HL-60/S4 (cell line): Measurements from ENCODE around the gene ZNF511.

Experiments
- in situ Hi-C: fragments of 300-500 bp; cut with MboI; formaldehyde crosslinking; loops from 2 replicates; pipeline ENCODE4 v1.14.3; 2022; ENCODE audit warnings: low sequenced_read_pairs

Gene ZNF511

DNA sequence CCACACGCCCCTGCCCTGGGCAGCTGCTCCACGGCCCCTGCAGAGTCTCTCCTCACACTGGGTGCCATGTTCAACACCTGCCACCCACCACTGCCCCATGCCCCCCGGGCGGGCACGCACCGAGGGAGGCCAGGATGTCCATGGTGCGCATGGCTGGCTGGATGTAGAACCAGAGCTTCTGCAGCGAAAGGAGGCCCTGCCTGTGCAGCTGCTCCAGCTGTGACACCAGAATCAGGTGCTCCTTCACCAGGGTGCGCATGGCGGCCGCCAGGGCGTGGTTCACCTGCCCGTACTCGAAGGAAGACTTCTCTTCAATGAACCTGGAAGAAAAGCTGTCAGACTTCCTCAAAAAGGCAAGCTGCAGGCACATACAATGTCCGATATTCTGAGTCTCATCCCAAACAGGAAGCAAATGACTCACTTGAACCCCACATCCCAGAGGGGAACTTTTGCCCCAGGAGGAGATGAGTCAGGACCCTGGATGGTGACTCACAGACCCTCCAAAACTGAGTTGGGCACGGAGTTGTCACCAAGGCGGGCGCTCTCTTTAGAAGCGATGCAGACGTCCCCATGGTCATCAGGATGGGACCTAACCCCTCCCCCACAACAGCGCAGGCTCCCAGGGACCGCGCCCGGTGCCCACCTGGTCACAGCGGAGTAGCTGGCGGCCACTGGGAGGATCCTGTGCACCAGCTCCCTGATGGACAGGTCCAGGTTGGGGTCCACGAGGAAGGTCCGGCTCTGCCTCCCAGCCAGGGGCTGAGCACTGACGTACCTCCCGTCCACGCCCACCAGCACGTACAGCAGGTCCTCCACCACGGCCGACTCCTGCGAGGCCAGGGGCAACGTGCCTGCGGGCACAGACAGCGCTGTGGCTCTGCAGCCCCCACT, 15.6 kb upstream of the ZNF511 start:
- in situ Hi-C loops: no loop called here

DNA sequence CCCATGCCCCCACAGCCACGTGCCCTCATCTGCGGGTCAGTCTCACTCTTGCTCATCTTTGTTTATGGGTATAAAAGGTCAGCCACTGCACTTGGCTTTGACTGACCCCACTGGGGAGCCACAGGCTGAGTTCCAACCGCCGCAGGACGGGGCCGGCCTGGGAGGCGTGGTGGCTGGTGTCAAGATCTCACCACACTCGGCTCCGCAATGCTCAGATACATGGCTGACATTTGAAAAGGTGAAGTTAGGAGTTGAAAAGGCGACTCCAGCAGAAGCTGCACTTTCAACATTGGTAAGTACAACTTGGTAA, 14.9 kb upstream of the ZNF511 start:
- in situ Hi-C loops: no loop called here

DNA sequence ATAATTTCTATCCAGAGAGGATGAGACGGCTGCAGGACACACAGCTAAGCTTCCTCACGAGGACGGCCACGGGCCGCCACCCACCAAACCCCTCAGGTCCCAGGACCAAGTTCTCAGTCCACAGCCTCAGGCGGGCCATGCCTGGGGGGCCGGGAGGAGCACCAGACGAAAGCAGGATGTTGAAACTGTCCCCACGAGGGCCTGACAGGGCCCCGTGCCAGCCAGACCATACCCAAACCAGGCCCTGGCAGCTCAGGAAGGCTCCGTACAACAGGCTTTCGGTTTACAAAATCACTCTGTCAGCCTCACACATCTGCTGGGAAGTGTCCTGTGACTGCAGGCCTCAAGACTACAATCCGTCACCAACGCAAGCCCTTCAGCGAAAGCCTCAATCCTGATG, 14.5 kb upstream of the ZNF511 start:
- in situ Hi-C loops: no loop called here

DNA sequence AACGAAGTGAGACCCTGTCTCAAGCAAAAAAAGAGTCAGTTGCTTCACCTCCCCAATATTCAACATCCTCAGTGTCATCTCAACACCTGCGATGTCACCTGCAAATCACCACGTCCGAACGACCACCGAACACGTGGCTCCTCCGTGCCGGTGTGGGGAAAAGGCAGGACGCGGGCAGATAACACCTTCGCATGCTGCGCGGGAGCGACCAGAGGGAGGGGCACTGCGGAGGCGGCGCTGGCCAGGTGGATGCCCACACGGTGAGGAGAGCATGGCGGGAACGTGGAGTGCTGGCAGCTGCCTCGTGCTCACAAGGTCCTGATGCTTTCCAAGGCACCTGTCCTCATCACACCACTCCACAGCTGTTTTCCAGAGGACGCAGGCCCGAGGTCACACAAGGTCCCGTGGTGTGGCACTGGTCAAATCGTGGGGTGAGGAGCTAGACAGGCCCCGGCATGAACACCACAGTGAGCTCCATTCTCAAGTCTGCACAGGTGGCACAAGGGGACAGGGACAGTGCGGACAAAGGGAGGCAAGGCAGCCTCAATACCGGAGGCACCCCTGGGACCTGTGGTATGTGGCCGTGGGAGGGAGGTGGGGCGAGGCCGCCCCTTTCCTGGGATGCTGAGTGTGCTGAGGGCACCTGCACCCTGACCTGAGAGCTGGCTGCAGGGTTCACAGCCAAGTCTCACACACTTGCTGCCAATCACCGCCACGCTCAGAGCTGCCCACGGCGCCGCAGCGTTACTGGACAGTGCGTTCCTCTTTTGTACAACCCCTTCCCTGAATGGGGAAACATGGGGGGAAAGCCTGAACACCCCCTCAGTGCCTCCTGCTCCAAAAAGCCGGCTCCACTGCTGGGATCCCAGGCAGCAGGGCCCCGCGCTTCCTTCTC, 13.0 kb upstream of the ZNF511 start:
- in situ Hi-C loops: no loop called here

DNA sequence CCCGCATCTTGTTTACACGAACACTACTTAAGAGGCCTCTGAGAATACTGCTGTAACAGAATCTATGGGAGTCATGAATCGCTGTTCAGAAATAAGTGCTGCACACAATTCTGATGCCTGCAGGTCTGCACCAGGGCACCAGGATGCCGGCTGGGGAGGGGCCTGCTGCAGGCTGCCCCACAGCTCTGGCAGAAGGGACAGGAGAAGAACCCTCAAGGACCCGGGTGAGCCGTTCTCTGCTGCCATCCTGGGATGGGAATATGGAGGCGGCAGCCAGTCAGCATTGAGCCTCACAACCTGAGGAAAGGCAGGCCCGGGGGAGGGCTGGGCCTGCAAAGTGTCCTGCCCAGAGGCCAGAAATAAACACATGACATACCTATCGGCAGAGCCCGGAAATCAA, 11.2 kb upstream of the ZNF511 start:
- in situ Hi-C loops: no loop called here

DNA sequence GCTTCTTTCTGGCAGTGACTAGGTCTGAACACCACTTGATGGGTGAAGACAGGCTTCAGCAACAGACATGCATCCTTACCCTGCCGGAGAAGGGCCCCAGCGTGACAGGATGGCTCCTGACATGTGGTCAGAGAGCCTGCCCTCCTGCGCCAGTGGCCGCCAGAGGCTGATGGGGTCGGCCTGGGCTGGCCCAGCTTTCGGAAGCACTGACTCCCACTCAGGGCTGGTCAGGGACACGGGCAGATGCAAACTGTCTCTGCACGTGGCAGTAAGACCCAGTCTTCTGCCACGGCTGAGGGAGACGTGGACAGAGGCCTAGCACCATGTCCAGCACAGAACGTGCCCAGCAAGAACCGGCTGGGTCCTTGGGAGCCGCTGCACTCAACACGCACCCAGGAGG, 10.2 kb upstream of the ZNF511 start:
- in situ Hi-C loops: no loop called here

DNA sequence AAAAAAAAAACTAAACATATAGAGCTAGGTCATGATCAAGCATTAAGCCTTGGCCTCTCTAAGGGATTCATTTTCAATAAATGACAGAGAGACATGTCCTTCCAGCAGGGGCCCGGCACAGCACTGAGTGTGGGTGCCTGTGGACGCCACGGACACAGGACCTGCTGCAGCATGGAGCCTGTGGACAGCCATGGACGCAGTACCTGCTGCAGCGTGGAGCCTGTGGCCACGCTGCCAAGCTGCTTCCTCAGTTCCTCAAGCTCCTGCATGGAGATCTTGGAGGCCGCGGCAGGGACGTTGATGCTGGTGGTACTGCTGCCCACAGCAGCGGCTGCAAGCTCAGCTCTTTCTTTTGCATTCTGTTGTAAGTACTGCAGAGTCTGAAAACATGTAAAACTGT, 9.5 kb upstream of the ZNF511 start:
- in situ Hi-C loops: no loop called here

DNA sequence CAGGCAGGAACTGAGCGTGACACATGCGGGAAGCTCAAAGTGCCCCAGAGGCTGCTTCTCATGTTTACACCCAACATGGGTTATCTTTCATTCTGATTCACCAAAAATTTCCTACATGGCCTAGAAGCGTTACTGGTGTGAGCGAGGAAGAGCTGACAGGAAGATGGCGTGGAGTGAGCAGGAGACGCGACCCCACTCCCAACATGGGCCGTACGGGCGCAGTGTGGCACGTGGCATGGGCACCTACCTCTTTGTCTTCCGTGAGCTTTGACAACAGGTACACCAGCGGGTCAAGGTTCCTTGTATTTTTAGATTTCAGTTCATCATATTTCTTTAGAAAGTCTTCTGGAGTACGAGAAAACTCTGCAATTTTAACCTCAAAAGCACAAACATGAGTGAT, 9.0 kb upstream of the ZNF511 start:
- in situ Hi-C loops: no loop called here

DNA sequence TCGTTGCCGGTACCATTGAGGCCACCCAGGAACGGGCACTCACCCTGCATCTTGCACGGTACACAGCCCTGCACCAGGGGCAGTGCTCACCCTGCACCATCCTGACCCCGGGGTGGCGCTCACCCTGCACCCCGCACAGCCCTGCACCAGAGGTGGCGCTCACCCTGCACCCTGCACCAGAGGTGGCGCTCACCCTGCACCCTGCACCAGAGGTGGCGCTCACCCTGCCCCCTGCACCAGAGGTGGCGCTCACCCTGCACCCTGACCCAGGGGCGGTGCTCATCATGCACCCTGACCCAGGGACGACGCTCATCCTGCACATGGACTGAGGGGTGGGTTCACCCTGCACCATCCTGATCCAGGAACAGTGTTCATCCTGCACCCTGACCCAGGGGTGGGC, 6.5 kb upstream of the ZNF511 start:
- in situ Hi-C loops: no loop called here

DNA sequence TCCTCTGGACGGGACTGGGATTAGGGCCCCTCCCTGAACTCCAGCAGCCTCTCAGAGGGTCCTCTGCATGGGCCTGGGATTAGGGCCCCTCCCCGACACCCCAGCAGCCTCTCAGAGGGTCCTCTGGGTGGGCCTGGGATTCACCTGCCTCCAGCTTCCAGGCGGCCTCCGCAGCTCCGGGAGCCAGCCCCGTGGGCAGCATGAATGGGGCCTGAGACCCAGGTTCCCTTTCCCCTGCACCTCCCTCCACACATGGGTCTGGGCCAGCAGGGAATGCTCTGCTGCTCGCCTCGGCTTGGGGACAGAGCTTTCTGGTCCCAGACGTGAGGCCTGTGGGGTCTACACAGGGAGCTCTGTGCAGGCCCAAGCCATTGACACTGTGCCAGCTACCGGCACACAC, 5.5 kb upstream of the ZNF511 start:
- in situ Hi-C loops: no loop called here

DNA sequence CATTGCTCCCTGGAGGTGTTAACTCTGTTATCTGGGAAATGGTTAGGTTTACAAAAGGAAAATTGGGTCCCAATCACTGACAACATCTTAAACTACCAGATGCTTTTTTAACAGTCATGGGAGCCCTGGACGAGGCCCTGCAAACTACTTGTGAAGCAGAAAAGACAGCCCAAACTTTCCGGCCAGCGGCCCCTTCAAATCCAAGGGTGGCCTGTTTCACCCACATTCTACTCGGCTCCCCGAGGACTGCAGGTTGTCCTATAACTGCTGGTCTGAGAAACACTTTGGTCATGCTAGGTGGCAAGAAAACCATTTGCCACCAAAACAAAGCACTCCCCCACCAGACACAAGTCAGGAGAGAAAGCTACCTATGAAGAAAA, 2.6 kb upstream of the ZNF511 start:
- in situ Hi-C loops: no loop called here

DNA sequence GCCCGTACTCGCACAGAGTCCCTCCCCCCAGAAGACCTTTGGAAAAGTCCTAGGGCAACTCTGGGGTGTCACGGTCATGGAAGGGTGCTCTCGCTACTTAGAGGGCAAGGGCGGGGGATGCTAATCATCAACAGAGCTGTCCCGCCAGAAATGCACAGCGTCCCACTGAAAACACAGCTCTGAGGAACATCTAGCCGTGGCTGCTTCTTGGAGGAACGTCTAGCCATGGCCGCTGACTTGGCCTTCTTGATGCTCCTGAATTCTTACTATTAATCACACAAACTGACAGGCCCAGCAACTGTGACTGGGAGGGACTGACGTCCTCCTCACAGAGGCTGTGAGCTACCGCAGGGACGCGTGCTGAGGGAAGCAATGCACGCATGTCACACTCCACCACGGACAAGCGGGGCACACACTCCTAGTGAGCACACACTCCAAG, 1.8 kb upstream of the ZNF511 start:
- in situ Hi-C loops: no loop called here

DNA sequence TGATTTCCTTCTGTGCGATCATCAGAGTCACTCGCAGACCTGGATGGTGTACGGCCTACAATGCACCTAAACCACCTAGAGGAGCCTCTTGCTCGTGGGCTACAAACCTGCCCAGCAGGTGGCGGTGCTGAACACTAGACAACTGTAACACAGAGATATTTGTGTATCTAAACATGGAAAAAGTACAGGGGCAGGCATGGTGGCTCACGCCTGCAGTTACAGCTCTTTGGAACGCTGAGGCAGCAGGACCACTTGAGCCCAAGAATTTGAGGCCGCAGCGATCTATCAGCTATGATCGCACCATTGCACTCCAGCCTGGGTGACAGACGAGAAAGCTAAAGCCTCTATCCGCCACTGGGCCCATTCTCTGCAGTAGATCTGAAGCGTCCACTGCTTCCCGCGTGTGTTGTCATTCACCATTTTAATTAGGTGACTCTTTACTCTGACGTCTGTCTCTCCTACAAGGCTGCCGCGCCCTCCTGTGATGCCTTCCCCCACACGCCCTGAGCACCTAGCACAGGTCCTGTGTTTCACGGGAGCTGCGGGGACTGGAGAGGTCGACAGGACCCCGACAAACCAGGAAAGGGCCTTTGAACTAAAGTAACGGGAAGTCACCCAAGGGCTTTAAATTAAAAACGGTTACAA, 816 bp upstream of the ZNF511 start:
- in situ Hi-C loops: no loop called here

DNA sequence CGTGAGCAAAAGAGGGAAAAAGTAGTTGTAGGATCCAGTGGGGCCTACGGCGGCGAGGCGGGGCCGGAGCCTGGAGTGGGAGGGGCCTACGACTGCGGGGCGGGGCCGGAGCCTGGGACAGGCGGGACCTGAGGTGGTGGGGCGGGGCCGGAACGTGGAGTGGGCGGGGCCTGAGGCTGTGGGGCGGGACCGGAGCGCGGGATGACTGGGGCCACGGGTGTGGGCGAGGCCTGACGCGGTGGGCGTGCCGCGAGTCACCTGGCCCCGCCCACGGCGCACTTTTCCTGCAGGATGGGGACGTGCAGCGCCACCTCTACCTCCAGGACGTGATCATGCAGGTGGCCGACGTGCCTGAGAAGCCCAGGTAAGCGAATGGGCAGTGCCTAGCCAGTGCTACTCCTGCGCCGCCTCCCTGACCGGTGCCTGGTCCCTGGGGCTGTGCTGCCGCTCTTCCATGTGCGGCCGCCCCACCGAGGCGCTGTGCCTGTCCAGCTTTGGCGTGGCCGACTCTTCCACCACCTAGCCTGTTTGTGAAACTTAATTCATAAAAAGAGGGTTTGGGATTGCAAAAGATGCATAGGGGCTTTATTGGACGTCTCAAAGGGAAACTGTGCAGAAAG, 496 bp downstream of the ZNF511 start:
- in situ Hi-C loops: no loop called here

DNA sequence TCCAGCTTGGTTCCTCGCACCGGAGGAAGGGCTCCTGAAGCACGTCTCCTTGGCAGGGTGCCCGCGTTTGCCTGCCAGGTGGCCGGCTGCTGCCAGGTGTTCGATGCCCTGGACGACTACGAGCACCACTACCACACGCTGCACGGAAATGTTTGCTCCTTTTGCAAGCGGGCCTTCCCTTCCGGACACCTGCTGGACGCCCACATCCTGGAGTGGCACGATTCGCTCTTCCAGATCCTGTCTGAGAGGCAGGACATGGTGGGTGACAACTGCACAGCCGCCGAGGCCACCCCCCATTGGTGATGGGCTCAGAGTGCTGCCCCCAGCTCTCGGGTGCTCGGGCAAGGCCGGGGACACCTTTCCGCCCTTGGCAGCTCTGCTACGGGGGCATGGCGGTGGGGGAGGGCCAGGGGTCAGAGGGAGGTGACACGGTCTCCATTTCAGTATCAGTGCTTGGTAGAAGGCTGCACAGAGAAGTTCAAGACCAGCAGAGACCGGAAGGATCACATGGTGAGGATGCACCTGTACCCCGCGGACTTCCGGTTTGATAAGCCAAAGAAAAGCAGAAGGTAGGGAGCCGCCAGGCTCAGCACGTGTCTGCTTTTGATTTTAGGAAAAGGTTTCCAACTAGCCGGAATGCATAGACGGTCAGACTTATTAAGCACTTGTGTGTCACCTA, 1.1 kb downstream of the ZNF511 start:
- in situ Hi-C loops: no loop called here

DNA sequence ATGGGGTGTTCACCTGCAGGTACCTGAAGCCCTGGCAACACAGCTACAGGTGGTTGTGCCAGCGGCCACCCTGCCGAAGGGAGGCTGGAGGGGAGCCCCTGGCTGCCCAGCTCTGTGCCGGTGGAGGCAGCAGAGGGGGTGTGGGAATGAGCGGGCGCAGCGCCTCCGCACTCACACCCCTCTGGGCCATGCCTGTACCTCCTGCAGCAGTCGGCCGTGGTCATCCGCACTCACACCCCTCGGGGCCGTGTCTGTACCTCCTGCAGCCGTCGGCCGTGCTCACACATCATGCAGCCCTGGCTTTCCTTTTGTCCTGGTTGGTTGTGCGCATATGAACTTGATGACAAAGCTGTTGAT, 1.7 kb downstream of the ZNF511 start:
- in situ Hi-C loops: no loop called here

DNA sequence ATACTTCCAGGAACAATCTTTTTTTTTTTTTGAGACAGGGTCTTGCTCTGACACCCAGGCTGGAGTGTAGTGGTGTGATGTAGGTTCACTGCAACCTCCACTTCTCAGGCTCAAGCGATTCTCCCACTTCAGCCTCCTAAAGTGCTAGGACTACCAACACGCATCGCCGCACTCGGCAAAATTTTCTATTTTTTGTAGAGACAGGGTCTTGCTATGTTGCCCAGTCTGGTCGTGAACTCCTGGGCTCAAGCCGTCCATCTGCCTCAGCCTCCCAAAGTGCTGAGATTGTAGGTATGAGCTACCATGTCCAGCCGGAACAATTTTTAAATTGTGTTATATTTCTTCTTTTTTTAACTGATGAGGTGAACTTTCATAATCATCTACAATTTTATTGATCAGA, 2.1 kb downstream of the ZNF511 start:
- in situ Hi-C loops: no loop called here

DNA sequence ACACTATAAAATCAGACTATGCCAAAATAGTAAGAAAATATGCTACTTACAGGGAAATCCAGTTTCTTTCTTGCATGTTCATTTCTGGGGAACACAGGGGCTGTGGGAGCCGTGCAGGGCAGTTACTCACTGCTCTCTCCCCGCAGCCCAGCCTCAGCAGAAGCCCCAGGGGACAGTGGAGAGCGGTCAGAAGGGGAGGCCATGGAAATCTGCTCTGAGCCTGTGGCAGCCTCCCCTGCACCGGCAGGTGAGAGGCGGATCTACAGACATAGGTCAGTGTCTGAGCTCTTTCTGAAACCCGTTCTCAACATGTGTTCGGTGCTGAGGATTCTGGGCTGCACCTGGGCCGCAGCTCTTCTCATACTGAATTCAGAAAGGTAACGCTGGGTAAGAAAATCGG, 2.9 kb downstream of the ZNF511 start:
- in situ Hi-C loops: no loop called here

DNA sequence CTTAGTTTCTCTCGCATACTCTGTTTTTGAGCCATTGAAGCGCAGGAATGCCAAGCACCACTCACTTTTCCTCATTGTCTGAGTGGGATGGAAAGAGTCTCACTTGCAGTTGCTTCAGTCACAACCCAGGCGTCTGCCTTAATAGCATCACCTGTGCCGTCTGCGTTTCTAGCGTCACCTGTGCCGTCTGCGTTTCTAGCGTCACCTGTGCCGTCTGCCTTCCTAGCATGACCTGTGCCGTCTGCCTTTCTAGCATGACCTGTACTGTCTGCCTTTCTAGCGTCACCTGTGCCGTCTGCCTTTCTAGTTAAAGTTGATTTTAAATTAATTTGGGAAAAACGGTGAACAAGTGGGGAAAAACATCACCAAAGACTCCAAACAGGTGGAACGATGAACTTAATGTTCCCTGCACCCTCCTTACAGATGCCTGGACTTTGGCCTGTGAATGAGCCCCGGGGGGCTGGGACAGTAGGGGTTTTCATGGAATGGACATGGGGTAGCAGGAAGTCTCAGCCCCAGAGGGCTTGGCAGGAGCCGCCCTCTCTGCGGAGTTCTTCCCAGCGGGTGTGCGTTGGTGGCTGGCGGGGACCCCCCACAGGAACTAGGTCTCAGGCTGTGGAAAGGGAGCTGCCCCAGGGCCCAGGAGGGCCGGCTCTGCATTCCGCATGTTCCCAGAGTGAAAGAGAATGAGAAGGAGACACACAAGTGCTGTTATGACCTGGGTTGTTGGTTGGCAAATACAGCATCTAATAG, 3.5 kb downstream of the ZNF511 start:
- in situ Hi-C loops: no loop called here

DNA sequence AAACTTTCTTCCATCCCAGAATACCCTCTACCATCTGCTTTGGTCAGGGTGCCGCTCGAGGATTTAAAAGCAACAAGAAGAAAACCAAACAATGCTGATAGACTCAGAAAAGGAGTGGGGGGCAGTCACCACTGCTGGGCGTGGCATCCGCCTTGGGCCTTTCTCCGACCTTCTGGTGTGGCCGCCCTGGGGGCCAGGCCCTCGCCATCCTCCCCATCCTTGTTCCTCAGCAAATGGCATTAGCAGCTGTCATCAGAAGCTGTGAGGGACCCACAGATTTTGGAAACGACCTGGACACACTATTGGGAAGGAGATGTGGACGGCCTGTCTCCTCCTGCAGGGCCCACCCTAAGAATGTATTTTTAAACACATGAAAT, 4.0 kb downstream of the ZNF511 start:
- in situ Hi-C loops: no loop called here
